Ammon's horn (tissue), 1 donor: ENCODE data around the gene ABCB8.
"Not testable (repeated sequence)": the region's sequence is repeated elsewhere in the genome, so short reads cannot be mapped to it uniquely, and the experiment has no call there.

Source experiments
- DNase-seq: peaks from one replicate; pipeline ENCODE4 v3.0.0-alpha.2; 2016; ENCODE audit warnings: low spot score

Gene ABCB8

DNA sequence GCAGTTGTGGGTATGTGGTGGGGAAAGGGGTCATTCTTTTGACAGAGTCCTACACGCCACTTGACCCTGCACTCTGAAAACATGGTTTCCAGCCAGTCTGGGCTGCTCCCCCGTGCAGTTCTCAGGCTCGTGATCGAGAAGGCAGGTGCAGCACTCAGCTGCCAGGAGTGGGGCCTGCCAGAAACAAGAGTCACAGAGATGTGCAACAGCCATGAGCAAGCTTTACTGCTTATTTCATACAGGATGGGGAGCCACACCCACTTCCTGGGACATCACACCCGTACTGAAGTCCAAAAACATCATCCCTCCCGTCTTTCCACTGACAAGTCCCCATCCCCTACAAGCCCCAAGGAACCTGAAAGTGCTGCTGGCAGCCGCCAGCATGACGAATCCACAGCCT is 13.3 kb upstream of the ABCB8 start:
- no peak for DNase-seq

DNA sequence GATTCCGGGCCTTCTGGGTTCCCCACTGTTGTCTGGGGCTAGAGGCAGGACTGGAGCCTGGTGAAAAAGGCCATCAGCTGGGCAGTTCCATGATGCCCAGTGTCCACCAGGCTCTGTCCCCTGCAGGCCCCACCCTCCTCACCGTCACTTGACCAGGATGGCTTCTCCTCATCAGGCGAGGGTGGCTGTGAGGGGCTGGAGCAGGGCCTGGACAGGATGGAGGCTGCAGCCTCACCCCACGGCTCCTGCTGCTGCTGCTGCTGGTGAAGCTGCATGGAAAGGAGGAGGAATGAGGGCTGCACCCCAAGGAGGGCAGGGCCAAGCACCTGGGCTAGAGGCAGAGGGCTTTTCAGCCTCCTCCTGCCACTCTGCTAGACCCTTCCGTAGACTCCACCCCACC is 12.3 kb upstream of the ABCB8 start:
- DNase-seq = no peak

DNA sequence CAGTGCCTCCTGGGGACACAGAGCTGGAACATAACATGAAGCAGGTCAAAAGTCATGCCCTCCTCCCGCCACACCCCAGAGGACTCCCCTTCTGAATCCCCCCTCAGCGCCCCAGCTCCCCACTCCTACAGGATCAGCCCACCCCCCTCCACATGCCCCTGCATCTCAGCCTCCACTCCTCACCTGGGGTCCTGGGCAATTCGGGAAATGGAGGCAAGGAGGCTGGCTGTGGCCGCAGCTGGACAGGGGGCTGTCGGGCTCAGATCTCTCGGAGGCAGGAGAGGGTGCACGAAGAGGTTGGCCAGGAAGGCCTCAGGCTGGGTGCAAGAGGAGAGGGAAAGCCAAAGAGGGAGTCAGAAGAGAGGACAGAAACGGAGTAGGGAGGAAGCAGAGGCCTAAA is 11.7 kb upstream of the ABCB8 start:
- no peak for DNase-seq

DNA sequence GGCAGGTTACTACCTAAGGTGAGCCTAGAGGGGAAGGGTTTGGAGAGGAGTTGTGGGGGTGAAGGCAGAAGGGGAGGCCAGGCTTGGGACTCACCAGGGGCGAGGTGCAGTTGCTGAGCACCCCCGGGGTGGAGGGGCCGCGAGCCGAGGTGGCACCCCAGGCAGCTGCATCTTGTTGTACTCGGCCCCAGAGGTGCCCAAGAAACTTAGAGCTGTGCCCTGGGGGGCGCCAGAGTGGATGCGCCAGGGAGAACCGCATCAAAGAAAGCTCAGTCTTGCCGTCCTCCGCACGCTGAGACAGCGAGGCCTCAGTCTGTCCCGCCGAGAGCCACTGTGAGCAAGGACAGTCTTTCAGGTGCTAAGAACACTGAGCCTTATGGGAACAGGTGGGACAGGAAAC is 11.3 kb upstream of the ABCB8 start:
- no peak for DNase-seq

DNA sequence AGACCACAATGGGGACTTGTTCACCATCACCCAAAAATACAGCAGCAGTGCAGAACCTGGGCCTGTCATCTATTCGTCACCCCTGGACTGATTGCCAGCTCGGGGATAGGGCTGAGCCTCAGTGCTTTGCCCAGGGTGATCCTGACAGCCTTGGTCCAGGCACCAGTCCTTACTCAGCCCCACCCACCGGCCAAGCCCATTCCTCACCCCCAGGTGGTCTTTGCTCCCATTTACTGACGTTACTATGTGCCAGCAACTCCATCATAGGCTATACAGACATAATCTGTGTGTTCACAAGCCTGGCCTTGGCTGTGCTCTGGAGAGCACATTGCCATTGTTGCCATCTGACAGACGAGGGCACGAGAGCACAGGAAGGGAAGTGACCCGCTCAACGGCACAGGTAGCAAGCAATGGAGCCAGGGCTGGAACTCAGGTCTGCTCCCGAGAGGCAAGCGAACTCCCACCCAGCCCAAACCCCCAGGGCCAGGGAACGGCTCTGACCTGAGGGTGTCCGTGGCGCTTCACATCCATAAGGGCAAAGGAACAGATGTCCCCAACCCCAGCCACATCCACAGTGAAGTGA is 10.8 kb upstream of the ABCB8 start:
- DNase-seq = no peak

DNA sequence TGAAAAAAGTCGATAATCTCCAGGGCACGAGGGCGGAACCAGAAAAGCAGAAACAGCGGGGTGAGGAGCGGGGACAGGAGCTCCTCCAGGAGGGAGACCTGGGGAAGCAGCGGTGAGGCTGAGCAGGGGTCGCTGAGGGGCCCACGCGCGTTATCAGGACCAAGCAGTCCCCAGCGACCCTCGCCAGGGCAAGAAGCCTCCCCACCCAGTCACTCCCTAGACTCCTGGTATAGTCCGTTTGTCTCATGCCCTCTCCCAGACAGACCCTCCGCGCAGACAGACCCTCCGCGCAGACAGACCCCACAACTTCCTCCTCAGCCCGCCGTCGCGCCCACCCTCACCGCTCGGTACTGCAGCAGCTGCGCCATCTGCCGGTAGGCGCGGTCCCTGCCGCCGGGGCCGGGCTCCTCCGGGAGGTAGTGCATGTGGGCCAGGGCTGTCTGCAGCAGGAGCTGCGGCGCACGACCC is 10.3 kb upstream of the ABCB8 start:
- peak; percentile 54 for DNase-seq

DNA sequence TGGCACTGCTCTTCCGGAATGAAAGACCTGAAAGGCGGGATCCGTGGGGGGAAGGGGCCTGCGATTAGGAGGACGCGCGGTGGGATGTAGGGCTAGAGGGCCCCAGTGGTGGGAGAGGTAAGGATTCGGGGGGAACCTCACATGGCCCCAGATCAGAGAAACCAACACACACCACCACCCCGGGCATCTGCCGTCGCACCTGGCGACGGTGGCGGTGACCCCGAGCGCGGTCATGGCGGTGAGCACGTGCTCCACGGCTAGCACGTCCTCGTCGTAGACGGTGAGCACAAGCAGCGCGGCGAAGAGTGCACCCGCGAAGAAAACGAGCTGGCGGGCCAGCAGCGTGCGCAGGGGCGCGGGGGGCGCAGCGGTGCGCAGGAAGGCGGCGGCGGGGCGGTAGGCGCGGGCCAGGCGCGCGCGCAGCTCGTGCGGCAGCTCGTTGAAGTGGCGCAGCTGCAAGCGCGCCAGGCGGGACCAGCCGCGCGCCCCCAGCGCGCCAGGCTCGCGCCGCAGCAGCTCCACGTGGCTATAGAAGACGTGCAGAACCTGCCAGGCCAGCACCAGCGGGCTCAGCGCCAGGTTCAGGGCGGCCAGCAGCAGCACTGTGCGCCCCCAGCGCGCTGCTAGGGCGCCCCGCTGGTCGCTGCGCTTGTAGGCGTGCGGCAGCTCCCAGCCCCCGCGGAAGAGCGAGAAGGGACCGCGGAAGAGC is 9.7 kb upstream of the ABCB8 start:
- DNase-seq = no peak

DNA sequence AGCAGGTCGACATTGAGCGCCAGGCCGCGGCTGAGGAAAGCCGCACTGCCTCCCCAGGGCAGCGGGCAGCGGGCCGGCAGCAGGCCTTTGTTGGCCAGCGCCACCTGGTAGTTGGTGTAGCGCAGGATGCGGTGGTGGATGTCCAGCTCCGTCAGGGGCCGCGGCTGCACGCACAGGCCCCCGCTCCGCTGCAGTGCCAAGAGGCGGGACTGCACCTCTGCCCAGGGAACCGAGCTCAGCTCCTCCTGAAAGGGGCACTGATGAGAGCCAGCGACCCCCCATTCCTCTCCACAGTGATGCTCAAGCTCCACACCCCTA is 9.2 kb upstream of the ABCB8 start:
- no peak for DNase-seq

DNA sequence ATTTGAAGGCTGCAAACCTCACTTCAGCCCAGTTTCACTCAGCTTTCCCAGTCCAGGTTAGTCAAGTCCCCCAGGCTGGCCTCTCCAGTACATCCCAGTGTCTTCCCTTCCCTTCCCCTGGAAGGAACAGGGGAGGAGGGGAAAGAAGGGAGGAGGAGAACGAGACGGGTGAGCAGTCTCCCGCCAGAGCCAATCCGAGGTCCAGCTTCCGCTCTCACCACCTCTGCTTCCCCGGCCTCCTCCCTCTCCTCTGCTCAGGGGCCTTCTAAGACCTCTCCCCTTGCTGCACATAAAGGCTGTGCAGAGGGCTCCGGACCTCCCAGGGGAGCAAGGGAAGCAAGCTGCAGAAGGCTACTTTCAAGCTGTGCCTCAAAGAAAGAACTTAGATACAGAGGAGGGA is 8.0 kb upstream of the ABCB8 start:
- no peak for DNase-seq

DNA sequence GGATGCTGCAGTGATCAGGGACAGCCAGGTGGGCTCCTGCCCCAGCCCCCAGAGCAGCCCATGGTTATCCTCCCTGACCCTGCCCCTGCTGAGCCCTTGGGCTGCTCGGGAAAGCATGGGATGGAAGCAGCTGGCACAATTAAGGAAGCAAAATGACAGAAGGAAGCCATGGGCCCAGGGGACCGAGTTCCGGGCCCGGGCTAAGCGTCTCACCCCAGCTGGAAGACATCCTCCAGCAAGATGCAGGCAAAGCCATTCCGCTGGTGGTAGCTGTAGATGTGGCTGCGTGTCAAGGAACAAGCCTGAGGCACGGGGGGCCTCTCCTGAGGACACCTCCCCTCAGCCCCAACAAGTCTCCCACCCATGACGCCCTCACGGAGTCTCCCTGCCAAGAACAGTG is 5.0 kb upstream of the ABCB8 start:
- DNase-seq = no peak

DNA sequence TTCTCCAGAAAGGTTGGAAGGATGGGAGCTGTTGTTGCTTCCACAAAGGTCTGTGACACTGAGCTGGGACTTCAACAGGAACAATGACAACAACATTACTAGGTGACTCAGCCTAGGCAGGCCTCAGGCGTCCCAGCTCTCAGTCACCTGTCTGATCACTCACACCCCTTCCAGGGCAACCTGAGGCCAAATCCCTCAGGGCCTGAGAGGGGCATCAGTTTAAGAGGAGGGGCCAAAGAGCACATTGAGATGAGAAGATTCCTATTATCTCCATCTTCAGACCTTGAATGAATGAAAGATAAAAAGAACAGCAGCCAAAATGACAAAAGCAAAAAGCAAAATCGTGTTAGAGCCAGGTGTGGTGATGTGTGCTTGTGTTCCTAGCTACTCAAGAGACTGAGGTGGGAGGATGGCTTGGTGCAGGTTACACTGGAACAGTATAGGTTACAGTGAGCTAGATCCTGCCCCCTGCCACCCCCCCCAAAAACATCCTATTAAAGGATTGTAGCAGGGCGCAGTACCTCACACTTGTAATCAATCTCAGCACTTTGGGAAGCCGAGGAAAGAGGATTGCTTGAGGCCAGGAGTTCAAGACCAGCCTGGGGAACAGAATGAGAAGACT is 3.7 kb upstream of the ABCB8 start, which contains the start of gene ATG9B:
Gene ATG9B, minus strand, starts transcription at position 60 of the 622 bp plus-strand sequence. CDS start 71 bp downstream, outside the sequence.
- no peak for DNase-seq

DNA sequence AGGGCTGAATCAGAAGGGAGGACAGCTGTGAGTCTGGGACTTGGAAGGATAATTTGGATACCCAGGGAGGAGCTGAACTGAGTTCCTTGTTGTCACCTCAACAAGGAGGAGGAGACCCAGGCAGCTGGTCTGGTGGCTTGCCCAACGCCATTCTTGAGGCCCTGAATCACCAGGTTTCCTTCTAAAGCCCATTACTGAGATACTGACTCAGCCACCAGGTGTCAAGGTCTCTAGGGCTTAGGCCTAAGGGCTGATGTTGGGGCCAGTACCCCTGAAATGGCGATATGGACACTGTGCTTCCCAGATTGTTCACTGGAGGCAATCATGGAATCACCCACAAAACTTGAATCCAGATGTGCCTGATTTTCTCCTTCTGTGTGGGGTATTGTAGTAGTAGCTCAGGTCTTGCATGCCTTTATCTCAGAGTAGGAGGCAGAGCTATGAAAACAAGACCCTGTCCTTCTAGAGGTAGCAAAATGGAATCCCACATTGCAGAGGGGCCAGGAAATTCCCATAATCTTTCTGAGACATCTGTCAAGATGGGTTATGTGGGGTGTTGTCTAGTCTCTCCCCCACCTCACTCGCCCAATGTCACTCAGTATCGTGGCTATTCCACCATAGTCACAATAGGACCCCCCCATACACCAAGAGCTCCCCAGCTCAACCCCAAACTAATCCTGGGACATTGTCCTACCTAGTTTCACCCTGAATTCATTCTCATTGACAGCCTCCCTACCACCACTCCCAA is 2.2 kb upstream of the ABCB8 start:
- no peak for DNase-seq

DNA sequence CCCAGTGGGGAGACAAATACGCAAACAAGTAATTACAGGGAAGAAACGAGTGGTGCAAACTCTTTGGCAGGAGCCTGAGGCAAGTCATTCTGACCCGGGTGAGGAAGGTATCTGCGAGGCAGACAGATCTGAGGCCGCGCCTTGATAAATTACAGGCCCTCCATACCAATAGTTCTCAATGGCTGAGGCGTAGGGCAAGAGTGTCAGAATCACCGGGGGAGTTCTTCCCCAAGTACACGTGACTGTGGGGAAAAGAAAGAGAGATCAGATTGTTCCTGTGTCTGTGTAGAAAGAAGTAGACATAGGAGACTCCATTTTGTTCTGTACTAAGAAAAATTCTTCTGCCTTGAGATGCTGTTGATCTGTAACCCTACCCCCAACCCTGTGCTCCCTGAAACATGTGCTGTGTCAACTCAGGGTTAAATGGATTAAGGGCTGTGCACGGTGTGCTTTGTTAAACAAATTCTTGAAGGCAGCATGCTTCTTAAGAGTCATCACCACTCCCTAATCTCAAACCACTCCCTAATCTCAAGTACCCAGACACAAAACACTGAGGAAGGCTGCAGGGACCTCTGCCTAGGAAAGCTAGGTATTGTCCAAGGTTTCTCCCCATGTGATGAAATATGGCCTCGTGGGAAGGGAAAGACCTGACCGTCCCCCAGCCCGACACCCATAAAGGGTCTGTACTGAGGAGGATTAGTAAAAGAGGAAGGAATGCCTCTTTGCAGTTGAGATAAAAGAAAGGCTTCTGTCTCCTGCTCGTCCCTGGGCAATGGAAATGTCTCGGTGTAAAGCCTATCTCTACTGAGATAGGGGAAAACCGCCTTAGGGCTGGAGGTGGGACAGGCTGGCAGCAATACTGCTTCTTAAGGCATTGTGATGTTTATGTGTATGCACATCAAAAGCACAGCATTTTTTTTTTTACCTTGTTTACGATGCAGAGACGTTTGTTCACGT is 1.2 kb upstream of the ABCB8 start:
- not testable (repeated sequence) for DNase-seq

DNA sequence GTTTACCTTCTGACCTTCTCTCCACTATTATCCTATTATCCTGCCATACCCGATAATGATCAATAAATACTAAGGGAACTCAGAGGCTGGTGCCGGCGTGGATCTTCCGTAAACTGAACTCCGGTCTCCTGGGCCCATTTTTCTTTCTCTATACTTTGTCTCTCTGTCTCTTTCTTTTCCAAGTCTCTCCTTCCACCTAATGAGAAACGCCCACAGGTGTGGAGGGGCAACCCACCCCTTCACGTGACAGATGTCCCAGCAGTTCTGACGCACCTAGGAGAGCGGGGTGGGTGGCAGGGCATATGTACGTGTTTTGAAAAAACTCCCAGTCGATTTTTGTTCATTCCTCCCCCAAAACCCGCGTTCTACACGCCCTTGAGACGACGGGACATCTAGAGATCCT is 521 bp upstream of the ABCB8 start:
- not testable (repeated sequence) for DNase-seq

DNA sequence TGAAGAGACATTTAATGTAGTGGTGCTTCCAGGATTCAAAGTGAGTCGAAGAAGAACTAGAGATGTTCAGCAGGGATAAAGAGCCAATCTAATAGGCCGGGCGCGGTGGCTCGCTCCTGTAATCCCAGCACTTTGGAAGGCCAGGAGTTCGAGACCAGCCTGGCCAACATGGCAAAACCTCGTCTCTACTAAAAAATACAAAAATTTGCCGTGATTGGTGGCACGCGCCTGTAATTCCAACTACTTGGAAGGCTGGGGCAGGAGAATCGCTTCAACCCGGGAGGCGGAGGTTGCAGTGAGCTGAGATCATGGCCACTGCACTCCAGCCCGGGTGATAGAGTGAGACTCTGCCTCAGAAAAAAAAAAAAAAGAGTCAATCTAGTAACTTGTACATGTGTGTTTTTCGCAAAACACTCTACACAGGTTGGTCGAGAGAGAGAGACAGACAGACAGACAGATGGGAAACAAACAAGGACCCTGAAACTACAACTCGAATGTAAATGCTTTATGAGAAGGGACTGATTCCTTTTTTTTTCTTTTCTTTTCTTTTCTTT is 775 bp downstream of the ABCB8 start:
- no peak for DNase-seq

DNA sequence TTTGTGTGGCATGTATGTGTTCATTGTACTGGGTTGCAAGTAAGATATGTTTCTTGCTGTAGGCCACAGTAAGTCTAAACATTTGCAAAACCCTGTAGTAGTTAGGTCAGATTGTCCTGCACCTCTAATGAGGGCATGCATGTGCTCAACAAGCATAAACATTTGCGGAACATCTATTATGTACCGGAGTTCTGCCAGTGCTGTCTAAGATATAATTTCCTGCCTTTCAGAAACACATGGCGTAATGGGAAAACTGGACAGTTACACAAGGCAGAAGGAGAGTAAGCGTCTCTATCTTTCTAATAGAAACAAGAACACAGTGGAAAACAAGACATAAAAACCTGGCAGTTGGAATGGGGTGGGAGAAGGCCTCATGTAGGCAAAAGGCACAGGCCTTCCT is 2.8 kb downstream of the ABCB8 start:
- no peak for DNase-seq

DNA sequence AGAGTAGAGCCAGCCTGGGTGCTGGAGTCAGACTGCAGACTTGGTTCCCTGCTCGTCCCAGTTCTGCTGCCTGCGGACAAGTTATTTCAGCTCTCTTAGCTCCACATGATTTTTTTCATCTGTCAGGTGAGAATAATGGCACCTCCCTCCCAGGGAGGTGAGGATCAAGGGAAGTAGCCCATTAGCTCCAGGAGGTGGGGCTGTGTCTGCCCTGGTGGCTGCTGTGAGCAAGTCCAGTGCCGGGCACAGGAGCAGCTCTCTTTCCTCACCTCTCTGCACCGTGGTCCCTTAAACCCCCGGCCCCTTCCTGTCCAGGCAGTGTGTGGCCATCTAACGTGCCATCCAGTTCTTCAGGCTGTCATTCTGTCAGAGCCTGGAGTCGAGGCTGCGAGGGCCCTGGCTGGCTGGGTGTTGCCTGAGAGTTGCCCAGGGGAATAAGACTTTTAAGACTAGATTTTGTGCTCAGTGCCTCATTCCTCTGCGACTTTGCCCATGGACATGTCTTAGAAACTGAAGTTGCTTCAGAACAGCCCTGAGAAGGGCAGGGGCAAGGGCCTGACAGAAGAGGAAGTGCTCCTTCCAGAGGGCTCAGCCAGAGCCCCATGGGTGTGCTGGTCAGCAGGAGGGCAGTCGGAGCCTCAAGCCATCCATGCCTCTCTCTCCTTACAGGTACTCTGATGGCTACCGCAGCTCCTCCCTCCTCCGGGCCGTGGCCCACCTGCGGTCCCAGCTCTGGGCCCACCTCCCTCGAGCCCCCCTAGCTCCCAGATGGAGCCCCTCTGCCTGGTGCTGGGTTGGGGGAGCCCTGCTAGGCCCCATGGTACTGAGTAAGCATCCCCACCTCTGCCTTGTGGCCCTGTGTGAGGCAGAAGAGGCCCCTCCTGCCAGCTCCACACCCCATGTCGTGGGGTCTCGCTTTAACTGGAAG is 5.0 kb downstream of the ABCB8 start:
- DNase-seq = no peak

DNA sequence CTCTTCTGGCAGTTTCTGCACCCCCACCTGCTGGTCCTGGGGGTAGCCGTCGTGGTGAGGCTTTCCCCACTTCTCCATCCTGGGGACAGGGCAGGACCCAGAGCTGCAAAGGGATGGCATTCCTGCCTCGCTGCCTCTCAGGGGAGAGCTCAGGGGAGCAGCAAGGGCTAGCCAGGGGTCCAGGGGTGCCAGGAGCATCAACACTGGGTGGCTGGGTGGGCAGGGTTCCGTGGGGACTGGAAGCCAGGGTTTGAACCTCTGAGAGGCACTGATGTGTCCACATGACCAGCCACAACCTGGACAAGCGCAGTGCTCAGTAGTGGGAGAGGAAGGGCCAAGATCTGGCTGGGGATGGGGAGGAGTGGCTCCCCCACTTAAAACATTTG is 5.6 kb downstream of the ABCB8 start:
- no peak for DNase-seq

DNA sequence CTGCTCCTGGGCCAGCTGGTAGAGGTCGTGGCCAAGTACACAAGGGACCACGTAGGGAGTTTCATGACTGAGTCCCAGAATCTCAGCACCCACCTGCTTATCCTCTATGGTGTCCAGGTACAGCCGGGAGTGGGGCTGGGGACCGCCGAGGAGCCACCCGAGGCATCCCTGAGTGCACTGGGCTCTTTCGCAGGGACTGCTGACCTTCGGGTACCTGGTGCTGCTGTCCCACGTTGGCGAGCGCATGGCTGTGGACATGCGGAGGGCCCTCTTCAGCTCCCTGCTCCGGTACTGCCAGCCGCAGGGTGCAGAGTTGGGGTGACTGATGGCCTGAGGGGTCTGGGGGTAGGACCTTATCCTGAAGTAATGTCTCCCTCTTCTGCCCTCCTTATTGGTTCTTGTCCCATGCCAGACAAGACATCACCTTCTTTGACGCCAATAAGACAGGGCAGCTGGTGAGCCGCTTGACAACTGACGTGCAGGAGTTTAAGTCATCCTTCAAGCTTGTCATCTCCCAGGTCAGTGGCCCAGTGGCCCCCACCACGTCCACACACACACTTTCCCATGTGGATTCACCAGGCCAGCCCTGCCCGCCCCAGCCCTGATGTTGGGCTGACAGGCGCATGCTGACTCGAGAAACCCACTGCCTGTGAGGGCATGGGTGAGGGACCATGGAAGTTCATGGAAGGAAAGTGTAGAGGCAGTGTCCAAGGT is 6.2 kb downstream of the ABCB8 start:
- DNase-seq = no peak
